ENCODE data around the gene C10orf105. TPM values are rescaled to one million over a fixed set of nuclear protein-coding genes. Genes with fewer than 3 reads are reported as not detected.

C10orf105 gene
- total RNA-seq, 1 experiment from 2014 or later: not detected

GRCh38 chr10:71750124-71750841 is 30.7 kb upstream of the C10orf105 start:
- Mint-ChIP-seq H3K4me1 (ENCODE audit: low read depth, unreplicated experiment) (peaks cover 43% of the 10 kb centered on the region), H3K9me3 (ENCODE audit: unreplicated experiment) (no peaks in the 10 kb centered on the region), H3K27ac (ENCODE audit: unreplicated experiment) (no peak overlapping the region), H3K4me3 (ENCODE audit: unreplicated experiment) (no peak overlapping the region), H3K36me3 (ENCODE audit: insufficient read depth, unreplicated experiment) (peaks cover 27% of the 10 kb centered on the region), H3K27me3 (ENCODE audit: insufficient read depth, unreplicated experiment) (no peaks in the 10 kb centered on the region)
- intact Hi-C loops (cut with micrococcal nuclease; ENCODE audit: unreplicated experiment): no loop called here
- no peak overlapping the region for H3K4me3 ChIP-seq (ENCODE audit: low read depth, low read length)
- H3K36me3 ChIP-seq (ENCODE audit: control insufficient read depth, insufficient read depth, low read length): peaks cover 1% of the 10 kb centered on the region; the same call in 1 of the 2 replicates
- no TSS peak for BruUV-seq (replicated peaks)
- TF ChIP-seq CTCF (IDR thresholded peaks at IDR 0.05; ENCODE audit: insufficient read depth in 1 of 2, low read depth in 1 of 2, low read length in 1 of 2, severe bottlenecking in 1 of 2, unreplicated experiment in 1 of 2): no peak
- H3K4me1 ChIP-seq: peaks cover 49% of the 10 kb centered on the region
- ChIA-PET CTCF (no interaction called here), POLR2A (no interaction called here)
- H3K27me3 ChIP-seq (replicated peaks; ENCODE audit: control insufficient read depth, insufficient read depth, low read length): no peaks in the 10 kb centered on the region
- no peaks in the 10 kb centered on the region for H3K9me3 ChIP-seq
- no peak for DNase-seq

- Mint-ChIP-seq H3K9me3 (ENCODE audit: unreplicated experiment) (no peaks in the 10 kb centered on the region), H3K27ac (ENCODE audit: unreplicated experiment) (peak overlapping the region; percentile 20), H3K36me3 (ENCODE audit: insufficient read depth, unreplicated experiment) (peaks cover 27% of the 10 kb centered on the region), H3K27me3 (ENCODE audit: insufficient read depth, unreplicated experiment) (no peaks in the 10 kb centered on the region), H3K4me1 (ENCODE audit: low read depth, unreplicated experiment) (peaks cover 35% of the 10 kb centered on the region), H3K4me3 (ENCODE audit: unreplicated experiment) (no peak overlapping the region)
- ChIA-PET CTCF (interaction anchor here (0.6 kb wide), 1 partner anchor 435 kb away, joined by 3 read pairs; no protein-coding TSS in a partner anchor), POLR2A (no interaction called here)
- Histone ChIP-seq H3K27me3 (replicated peaks; ENCODE audit: control insufficient read depth, insufficient read depth, low read length) (no peaks in the 10 kb centered on the region), H3K36me3 (ENCODE audit: control insufficient read depth, insufficient read depth, low read length) (peaks cover 1% of the 10 kb centered on the region; the same call in 1 of the 2 replicates), H3K9me3 (no peaks in the 10 kb centered on the region), H3K4me1 (peaks cover 40% of the 10 kb centered on the region), H3K4me3 (ENCODE audit: low read depth, low read length) (no peak overlapping the region)
- no TSS peak for BruUV-seq (replicated peaks)
- no peak for TF ChIP-seq CTCF (IDR thresholded peaks at IDR 0.05; ENCODE audit: insufficient read depth in 1 of 2, low read depth in 1 of 2, low read length in 1 of 2, severe bottlenecking in 1 of 2, unreplicated experiment in 1 of 2)
- intact Hi-C loops (cut with micrococcal nuclease; ENCODE audit: unreplicated experiment): no loop called here
- no peak for DNase-seq
Observed at GRCh38 chr10:71749396-71749795, 29.8 kb upstream of the C10orf105 start.

GRCh38 chr10:71748671-71749191 is 29.2 kb upstream of the C10orf105 start:
- intact Hi-C loops (cut with micrococcal nuclease; ENCODE audit: unreplicated experiment): no loop called here
- TF ChIP-seq CTCF (IDR thresholded peaks at IDR 0.05; ENCODE audit: insufficient read depth in 1 of 2, low read depth in 1 of 2, low read length in 1 of 2, severe bottlenecking in 1 of 2, unreplicated experiment in 1 of 2): no peak
- no peaks in the 10 kb centered on the region for H3K27me3 ChIP-seq (replicated peaks; ENCODE audit: control insufficient read depth, insufficient read depth, low read length)
- no peaks in the 10 kb centered on the region for H3K9me3 ChIP-seq
- peaks cover 27% of the 10 kb centered on the region for H3K36me3 Mint-ChIP-seq (ENCODE audit: insufficient read depth, unreplicated experiment)
- no peaks in the 10 kb centered on the region for H3K27me3 Mint-ChIP-seq (ENCODE audit: insufficient read depth, unreplicated experiment)
- no peak overlapping the region for H3K4me3 ChIP-seq (ENCODE audit: low read depth, low read length)
- ChIA-PET POLR2A (no interaction called here), CTCF (interaction anchor here (0.6 kb wide), 1 partner anchor 435 kb away, joined by 3 read pairs; no protein-coding TSS in a partner anchor)
- DNase-seq: no peak
- H3K4me1 Mint-ChIP-seq (ENCODE audit: low read depth, unreplicated experiment): peaks cover 29% of the 10 kb centered on the region
- peaks cover 1% of the 10 kb centered on the region; the same call in 1 of the 2 replicates for H3K36me3 ChIP-seq (ENCODE audit: control insufficient read depth, insufficient read depth, low read length)
- no TSS peak for BruUV-seq (replicated peaks)
- H3K4me3 Mint-ChIP-seq (ENCODE audit: unreplicated experiment): no peak overlapping the region
- peak overlapping the region; percentile 20 for H3K27ac Mint-ChIP-seq (ENCODE audit: unreplicated experiment)
- peaks cover 33% of the 10 kb centered on the region for H3K4me1 ChIP-seq
- H3K9me3 Mint-ChIP-seq (ENCODE audit: unreplicated experiment): no peaks in the 10 kb centered on the region
